ENCODE measurements around the gene TCFL5.

DNA sequence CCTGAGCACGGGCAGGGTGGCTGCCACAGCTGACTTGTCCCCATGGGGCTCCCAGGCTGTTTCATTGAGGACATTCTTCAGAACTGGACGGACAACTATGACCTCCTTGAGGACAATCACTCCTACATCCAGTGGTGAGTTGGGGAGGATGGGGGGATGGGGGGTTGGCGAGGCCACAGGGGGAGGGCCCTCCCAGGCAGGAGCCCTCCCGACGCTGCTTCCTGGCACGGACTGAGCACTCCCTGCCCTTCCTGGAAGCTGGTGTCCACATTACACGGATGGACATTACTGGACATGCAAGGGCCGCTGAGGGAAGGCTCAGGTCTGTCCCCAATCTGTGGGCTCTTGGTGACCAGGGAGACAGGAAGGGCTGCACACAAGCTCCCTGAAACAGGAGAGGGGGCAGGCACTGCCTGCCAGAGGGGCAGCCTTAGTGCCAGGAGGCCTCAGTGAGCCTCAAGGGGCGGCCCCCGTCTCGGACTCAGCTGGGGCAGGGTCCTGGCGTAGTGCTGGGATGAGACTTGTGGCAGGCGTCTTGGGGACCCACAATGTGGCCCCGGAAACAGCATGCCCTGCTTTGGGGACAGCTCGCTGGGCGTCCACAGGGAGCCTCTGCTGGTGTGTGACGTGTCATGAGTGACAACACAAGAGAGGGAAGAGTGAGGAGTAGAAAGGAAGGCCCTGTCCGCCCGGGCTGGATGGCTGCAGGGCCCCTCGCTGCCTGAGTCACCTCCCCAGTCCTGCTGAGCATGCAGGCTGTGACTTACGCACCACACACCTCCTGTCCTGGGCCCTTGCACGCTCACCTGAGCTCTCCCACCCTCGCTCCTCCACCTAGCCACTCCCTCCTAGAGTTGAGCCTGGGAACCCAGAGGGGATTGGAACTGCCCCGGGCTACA lies 51.8 kb downstream of the TCFL5 start:
- no peak for TF ChIP-seq POLR2A (IDR thresholded peaks at IDR 0.05)
- no peak for TF ChIP-seq CTCF (IDR thresholded peaks at IDR 0.05)
- no peak for TF ChIP-seq POLR2AphosphoS5 (IDR thresholded peaks at IDR 0.05)
